CD4-positive, alpha-beta T cell treated with Interleukin-2 at 100 ng/mL for 4 hours (primary cell): ENCODE measurements around the gene SRMS.
"Not testable (repeated sequence)": the region's sequence is repeated elsewhere in the genome, so short reads cannot be mapped to it uniquely, and the experiment has no call there.

Experiments
- DNase-seq: peaks from one replicate; pipeline ENCODE4 v3.0.0-alpha.2; 2020; ENCODE audit warnings: low spot score

SRMS gene

DNA sequence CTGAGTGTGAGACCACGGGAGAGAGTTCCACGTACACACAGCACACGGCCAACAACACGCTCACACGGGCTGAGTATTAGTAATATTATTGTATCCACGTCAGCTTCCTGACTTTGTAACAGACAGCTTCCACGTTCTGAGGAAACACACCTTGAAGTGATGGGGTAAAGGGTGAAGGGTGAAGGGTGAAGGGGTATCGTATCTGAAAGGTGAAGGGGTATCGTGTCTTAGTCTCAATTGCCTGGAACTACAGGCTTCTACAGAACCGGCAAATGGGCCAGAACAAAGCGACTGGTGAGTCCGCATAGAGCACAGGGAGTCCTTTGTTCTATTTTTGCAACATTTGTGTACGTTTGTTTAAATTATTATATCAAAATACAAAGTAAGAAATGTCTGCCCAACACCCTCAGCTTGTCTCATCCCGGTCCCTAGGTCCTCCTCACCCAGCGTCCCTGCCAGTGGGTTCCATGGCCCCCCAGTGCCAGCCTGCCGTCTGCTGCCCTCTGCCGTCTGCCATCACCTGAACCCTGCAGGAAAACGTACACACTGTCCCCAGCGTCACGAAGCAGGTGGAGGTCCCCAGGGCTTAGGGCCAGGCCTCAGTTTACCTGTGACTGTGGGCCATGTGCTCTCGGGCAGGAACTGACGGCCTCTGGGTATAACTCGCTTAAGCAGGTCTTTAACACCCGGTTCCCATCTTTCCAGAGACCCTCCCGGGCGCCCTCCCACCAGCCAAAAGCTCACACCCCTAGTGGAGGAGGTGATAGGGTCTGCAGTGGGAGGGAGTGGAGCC is 30.9 kb upstream of the SRMS start:
- no peak for DNase-seq

DNA sequence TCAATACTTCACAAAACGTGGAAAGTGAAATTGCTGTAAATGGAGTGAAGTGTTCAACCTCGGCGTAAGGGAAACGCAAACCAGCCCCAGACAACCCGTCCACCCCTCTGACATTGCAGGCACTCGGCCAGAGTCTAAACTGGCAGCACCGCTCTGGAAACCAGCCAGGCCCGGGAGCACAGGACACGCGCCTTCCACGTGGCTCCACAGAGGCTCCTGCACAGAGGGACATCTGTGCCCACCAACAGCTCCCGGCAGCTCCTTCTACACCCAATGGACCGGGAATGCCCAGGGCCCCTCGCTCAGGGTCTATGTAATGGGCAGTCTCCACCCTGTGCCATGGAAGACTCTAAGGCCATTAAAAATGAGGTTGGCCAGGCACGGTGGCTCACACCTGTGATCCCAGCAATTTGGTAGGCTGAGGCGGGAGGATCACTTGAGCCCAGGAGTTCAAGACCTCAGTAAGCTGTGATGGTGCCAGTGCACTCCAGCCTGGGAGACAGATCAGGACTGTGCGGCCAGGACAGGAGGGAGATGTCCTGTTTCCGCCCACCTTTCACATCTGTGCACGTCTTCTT is 29.9 kb upstream of the SRMS start:
- DNase-seq: no peak

DNA sequence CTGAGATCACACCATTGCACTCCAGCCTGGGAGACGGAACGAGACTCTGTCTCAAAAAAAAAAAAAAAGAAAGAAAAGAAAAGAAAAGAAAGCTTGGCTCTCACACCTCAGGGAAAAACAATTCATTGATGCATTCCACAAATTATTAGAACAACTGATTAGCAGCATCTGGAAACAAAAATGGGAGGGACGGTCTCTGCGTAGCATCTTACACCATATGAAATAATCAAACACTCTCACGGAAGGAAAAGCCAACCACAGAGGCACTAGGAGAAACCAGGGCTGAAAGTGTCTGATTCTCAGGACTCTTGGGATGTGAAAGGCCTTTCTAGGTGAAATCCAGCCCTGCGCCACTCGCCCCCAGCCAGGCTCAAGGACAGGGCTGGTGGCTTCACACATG is 28.8 kb upstream of the SRMS start:
- DNase-seq: no peak

GRCh38 chr20:63574829-63575743 is 27.5 kb upstream of the SRMS start:
- no peak for DNase-seq

DNA sequence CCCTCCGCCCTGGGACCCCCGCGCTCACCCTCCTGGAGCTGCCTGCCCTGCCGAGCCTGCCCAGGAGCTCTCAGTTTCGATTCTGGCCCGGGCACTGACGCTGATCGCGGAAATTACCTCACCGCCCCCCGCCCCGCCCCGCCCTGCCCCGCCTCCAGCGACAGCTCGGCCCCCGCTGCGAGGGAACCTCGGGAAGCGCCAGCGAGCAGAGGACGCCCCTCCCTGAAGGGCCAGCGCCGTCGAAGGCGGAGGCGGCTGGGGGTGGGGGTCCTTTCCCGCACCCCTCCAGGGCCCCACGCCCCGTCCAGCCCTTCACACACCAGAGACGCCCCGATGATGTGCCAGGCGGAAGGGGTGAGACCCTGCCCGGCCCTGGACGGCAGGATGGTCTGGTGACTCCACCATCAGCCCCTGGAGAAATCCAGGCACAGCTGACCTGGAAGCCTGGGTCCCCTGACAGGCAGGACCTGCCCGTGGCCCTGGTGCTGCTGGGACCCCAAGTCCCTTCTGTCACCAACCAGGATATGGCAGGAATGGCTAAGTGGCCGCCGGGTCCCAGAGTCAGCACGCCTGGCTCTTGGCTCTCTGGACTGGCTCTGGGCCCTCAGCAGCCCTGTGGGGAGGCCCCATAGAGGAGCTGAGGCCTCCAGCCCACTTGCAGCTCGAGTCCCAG is 26.7 kb upstream of the SRMS start, which contains the start of gene HELZ2:
Gene HELZ2, minus strand, starts transcription at position 84 of the 673 bp plus-strand sequence. CDS start 1,854 bp downstream, outside the sequence.
- peak; percentile 76 for DNase-seq

- DNase-seq: no peak
These were observed 26.1 kb upstream of the SRMS start for GRCh38 chr20:63573647-63574131.

- no peak for DNase-seq
These were observed 25.5 kb upstream of the SRMS start for GRCh38 chr20:63572788-63573646.

GRCh38 chr20:63572071-63572787 is 24.7 kb upstream of the SRMS start:
- no peak for DNase-seq

GRCh38 chr20:63571087-63571478 is 23.5 kb upstream of the SRMS start:
- DNase-seq: not testable (repeated sequence)

DNA sequence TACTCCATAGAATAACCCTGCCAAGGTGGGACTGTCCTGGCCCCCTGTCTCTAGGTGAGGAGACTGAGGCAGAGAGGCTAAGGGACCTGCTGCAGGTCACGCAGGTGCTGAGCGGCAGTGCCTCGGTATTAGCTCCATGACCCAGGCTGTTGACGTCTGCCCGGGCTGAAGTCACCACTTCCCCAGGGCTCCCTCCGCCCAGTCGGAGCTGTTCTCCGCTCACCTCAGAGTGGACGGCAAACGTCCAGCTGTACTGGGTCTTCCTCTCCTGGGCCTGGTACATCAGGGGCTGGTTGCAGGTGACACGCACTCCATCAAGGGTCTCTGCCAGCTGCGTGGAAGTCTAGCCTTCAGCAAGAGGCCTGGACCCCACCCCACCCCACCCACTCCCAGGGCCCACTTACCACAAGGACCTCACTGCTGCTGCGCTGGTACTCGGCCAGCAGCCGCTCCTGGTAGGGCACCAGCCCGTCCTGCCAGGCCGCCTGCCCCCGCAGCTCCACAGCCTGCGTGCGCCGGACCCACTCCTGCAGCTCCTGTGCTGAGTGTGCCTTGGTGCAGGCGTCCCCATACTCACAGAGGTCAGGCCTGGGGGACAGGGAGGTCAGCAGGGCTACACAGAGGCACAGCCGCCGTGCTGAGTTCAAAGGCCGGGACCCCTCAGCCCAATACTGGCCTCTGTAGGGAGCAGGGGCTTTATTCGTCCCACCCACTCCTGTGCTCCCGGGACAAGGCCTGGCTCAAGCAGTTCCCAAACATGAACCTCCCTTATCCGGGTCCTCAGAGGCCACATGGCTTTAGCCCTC is 22.9 kb upstream of the SRMS start:
- DNase-seq: no peak

DNA sequence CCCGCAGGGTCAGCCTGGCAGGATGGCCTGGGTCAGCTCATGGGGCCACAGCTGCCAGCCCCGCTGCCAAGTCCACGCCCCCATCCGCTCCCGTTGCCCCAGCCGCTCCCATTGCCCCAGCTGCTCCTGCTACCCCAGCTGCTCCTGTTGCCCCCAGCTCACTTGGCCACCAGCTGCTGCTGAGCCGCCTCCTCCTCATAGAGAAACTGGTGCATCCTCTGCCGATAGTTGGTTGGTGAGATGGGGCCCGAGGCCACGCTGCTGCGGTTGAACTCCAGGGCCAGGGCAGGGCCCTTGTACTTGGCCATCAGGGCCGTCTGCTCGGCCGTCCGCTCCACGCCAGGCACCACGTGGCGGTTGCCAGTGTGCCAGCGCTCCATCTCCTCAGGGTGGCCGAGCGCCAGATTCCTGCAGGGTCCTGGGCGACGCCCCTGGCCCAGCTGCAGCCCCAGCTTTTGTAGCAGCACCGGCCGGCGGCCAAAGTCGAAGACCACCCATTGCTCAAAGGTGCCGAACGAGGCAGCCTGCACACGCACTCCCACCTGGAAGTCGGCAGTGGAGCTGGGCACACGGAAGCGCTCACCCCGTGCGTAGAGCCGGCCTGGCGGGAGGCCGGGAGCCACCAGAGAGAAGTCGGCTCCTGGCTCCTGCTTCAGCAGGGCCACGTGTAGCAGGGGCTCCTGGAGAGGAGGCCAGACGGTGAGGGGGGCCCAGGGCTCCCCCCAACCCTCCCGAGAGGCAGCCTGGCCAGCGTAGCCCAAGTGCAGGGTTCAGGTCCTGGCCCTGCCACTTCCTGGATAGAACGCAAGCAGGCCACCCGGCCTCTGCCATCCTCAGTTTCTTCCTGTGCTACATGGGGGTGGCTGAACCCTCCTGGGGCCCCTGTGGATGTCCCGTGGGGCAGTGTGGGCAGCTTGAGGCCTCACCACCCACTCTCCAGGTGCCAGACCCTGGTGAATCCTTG is 21.7 kb upstream of the SRMS start:
- no peak for DNase-seq

- DNase-seq: no peak
These were observed 20.8 kb upstream of the SRMS start for GRCh38 chr20:63568170-63568981.

GRCh38 chr20:63567386-63568169 is 20.0 kb upstream of the SRMS start:
- DNase-seq: peak; percentile 56

- no peak for DNase-seq
These were observed 19.5 kb upstream of the SRMS start for GRCh38 chr20:63567136-63567385.

DNA sequence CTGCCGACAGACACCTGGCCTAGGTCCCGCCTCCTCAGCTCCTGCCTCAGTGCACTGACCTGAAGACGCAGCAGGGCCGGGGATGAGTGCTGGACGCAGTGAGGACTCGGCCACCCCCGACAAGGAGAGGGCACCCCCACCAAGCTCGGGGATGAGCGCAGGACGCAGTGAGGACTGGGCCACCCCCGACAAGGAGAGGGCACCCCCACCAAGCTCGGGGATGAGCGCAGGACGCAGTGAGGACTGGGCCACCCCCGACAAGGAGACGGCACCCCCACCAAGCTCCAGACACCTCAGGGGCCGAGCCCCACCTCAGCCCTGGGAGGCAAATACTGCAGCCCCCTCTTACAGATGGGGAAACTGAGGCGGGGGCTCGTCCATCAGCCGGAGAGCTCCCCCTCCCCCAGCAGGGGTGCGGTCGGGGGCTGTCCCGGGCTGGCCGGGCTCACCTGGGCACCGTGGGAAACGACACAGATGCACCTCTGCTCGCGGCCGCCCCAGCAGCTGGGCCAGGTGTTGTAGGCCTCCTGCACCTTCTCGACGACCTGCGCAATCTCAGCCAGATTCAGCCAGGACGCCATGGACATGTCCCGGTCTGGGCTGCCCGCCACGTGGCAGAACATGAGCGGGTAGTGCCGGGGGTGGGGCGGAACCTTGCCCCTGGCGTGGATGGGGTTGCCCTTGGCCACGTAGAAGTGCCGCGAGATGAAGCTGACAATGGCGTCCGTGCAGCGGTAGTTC is 19.0 kb upstream of the SRMS start:
- no peak for DNase-seq

DNA sequence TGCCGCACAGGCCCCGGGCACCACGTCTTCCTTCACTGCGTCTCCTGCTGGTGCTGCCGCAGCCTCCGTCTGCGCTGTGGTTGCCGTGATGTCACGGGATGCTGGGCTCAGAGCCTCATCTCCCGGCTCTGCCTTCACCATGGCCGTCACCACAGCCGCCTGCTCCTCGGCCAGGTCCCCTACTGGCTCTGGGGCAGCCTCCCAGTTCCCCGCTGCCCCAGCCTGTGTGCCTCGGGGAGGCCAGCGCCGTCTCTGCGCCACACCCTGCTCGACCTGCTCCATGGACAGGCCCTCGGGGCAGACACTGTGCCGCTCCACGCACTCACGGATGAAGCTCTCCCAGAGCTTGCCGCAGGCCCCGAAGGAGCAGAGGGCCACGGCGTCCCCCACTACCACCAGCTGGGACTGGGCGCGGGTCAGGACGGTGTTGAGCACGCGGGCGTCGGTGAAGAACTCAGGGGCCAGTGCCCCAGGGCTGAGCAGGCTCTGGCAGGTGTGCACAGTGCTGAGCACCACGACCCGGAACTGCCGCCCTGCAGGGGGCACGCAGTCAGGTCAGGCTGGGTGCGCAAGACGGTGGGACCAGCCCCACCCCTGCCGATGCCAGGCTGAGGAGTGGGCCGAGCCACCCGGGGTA is 18.3 kb upstream of the SRMS start:
- no peak for DNase-seq
